Kidney epithelial cell (primary cell): ENCODE measurements around the gene ANKRD13D. TPM values are rescaled to one million over a fixed set of nuclear protein-coding genes. Genes with fewer than 3 reads are reported as not detected.

Experiments
- DNase-seq: peaks from one replicate; pipeline ENCODE4 v3.0.0-alpha.2; 2010; ENCODE audit warnings: low read depth
- H3K27me3 ChIP-seq: 2 replicates; pipeline ENCODE4 v1.6.0; 2011; ENCODE audit warnings: low read length; ENCODE audit not compliant: control insufficient read depth, insufficient read depth
- H3K36me3 ChIP-seq: 2 replicates; pipeline ENCODE4 v1.5.1; 2011; ENCODE audit warnings: low read length; ENCODE audit not compliant: control insufficient read depth, insufficient read depth
- H3K4me3 ChIP-seq: 2 replicates; pipeline ENCODE4 v1.5.1; 2011; ENCODE audit warnings: low read depth, mild to moderate bottlenecking, control low read depth, low read length
- total RNA-seq: library from RNA; depleted of rRNA; stranded (reverse); fragments of >200 nt; gene quantifications from 2 replicates; pipeline ENCODE4 v1.2.3, GENCODE V29; 2015
- TF ChIP-seq, protein P1 (sequence below): IDR thresholded peaks from 2 replicates; pipeline ENCODE4 v1.5.1; 2011; ENCODE audit warnings: mild to moderate bottlenecking, moderate library complexity, low read length, control low read depth, inconsistent platforms; ENCODE audit not compliant: insufficient read depth, poor library complexity, severe bottlenecking

The ANKRD13D gene
- total RNA-seq, 1 donor from 2014 or later, result 48.5 TPM

DNA sequence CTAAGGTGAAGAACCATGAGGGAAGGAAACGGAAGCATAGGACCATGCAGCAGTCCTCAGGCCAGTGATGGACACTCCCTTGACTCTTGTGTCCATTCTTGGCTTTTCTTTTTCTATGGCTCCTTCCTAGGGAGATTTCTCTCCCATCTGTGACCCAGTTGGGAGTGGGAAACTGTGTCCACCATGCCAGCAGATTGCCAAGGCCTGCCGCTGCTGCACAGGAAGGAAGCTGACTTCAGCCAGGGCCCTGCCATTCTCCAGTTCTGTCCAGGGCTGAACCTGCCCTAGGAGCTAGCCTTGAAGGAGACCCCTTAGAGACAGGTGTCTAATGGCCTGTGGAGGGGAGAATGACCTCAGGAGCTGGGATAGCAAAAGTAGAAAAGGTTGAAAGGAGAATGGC, 31.6 kb downstream of the ANKRD13D start:
- H3K27me3 ChIP-seq, result no peaks in the 10 kb centered on the region
- no peaks in the 10 kb centered on the region for H3K36me3 ChIP-seq
- no peak overlapping the region for H3K4me3 ChIP-seq
- no peak for DNase-seq
- TF ChIP-seq, protein P1, sequence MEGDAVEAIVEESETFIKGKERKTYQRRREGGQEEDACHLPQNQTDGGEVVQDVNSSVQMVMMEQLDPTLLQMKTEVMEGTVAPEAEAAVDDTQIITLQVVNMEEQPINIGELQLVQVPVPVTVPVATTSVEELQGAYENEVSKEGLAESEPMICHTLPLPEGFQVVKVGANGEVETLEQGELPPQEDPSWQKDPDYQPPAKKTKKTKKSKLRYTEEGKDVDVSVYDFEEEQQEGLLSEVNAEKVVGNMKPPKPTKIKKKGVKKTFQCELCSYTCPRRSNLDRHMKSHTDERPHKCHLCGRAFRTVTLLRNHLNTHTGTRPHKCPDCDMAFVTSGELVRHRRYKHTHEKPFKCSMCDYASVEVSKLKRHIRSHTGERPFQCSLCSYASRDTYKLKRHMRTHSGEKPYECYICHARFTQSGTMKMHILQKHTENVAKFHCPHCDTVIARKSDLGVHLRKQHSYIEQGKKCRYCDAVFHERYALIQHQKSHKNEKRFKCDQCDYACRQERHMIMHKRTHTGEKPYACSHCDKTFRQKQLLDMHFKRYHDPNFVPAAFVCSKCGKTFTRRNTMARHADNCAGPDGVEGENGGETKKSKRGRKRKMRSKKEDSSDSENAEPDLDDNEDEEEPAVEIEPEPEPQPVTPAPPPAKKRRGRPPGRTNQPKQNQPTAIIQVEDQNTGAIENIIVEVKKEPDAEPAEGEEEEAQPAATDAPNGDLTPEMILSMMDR, result no peak

GRCh38 chr11:67321313-67321871, 32.3 kb downstream of the ANKRD13D start:
- TF ChIP-seq, protein P1, result no peak
- Histone ChIP-seq H3K36me3 (no peaks in the 10 kb centered on the region), H3K4me3 (no peak overlapping the region), H3K27me3 (no peaks in the 10 kb centered on the region)
- DNase-seq, result no peak

GRCh38 chr11:67322049-67322448, 32.9 kb downstream of the ANKRD13D start:
- no peak for DNase-seq
- Histone ChIP-seq H3K36me3 (no peaks in the 10 kb centered on the region), H3K27me3 (no peaks in the 10 kb centered on the region), H3K4me3 (no peak overlapping the region)
- TF ChIP-seq, protein P1, result no peak

- H3K36me3 ChIP-seq, result no peaks in the 10 kb centered on the region
- H3K4me3 ChIP-seq, result no peak overlapping the region
- TF ChIP-seq, protein P1, result no peak
- H3K27me3 ChIP-seq, result no peaks in the 10 kb centered on the region
- no peak for DNase-seq
Observed at GRCh38 chr11:67323526-67323925, 34.4 kb downstream of the ANKRD13D start.

DNA sequence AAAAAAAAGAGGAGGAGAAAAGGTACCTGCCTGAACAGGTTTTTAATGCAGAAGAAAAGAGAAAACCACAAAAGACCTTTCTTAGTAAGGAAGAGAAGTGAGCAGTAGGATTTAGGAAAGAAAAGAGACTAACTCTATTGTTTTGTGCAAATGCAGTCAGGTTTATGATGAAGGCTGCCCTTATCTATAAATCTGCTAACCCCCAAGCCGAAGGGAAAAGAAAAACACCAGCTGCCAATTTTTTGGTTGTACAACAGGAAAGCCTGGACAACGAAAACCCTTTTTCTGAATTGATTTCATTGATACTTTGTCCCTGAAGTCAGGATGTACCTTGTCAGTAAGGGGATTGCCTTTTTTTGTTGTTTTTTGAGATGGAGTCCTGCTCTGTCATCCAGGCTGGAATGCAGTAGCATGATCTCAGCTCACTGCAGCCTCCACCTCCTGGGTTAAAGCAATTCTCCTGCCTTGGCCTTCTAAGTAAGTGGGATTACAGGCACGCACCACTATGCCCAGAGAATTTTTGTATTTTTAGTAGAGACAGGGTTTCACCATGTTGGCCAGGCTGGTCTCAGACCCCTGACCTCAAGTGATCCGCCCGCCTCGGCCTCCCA, 43.1 kb downstream of the ANKRD13D start:
- DNase-seq, result no peak
- Histone ChIP-seq H3K36me3 (no peaks in the 10 kb centered on the region), H3K4me3 (no peak overlapping the region), H3K27me3 (no peaks in the 10 kb centered on the region)
- TF ChIP-seq, protein P1, result no peak

DNA sequence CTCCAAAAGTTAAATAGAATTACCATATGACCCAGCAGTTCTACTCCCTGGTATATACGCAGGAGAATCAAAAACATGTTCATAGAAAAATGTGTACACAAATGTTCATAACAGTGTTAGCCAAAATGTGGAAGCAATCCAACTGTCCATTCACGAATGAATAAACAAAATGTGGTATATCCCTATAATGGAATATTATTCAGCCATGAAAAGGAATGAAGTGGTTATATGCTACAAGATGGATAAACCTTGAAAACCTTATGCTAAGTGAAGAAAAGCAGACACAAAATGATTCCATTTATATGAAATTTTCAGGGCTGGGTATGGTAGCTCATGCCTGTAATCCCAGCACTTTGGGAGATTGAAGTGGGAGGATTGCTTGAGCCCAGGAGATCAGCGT, 48.2 kb downstream of the ANKRD13D start:
- no peak for DNase-seq
- Histone ChIP-seq H3K36me3 (no peaks in the 10 kb centered on the region), H3K27me3 (no peaks in the 10 kb centered on the region), H3K4me3 (no peak overlapping the region)
- TF ChIP-seq, protein P1, result no peak
